NCI-H187 (cell line): ENCODE data around the gene COTL1.

Experiments
- DNase-seq, 2 experiments: peaks; one replicate each; lab custom pipeline; 2025; lab: John Stamatoyannopoulos, UW

COTL1 gene

GRCh38 chr16:84548971-84549844, 68.7 kb downstream of the COTL1 start:
- no peak for DNase-seq

GRCh38 chr16:84548508-84548907, 69.4 kb downstream of the COTL1 start:
- no peak for DNase-seq

- DNase-seq, result no peak
Observed at GRCh38 chr16:84547546-84548061, 70.3 kb downstream of the COTL1 start.

- no peak for DNase-seq
Observed at GRCh38 chr16:84546669-84547545, 71.0 kb downstream of the COTL1 start.

GRCh38 chr16:84545114-84545737, 72.7 kb downstream of the COTL1 start:
- no peak for DNase-seq

DNA sequence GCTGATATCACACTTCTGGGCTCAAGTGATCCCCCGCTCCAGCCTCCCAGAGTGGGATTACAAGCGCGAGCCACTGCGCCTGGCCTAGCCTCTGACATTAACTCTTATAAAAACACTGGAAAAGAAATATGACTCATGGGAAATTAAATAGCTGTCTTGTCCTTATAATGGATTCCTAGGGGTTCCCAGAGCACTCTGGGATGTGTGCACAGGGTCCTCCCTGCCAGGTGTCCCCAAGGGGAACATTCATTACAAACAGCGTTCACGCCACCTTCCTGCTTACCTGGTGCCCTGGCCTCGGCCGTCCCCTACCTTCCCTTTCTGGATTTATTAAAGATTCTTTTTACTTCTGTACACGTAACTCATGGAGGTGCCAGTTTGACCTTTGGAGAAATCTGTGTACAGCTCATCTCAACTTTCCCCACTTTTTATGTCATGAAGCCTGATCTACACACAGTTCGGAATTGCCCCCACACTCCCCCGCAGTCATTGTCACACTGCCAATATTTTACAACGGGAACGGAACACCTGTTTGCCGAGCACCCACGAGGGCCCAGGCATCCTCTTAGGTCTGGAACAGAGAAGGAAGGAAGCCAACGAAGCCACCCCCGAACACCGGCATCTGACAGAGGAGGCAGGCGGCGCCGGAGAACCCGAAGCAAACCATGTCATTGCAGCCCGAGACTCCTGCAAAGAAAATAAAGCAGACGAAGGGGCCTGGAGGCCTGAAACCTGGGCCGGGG, 73.7 kb downstream of the COTL1 start:
- DNase-seq, result peak in 1 of 2 experiments; percentile 24

DNA sequence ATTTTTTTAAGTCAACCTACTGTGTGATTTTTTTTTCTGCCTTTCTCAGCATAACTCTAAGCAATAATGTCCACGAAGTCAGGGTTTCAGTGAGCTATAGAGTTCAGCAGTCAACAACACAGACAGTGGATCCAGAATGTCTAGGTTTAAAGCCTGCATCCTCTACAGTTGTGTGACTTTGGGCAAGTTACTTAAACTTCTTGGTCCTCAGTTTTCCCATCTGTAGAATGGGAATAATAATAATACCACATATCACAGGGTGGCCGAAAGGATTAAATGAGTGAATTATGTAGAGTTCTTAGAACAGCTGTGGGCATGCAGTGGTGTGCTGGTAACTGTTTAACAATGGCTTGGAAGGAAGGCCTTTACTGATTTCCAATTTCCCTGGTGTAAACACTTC, 74.6 kb downstream of the COTL1 start:
- no peak for DNase-seq

DNA sequence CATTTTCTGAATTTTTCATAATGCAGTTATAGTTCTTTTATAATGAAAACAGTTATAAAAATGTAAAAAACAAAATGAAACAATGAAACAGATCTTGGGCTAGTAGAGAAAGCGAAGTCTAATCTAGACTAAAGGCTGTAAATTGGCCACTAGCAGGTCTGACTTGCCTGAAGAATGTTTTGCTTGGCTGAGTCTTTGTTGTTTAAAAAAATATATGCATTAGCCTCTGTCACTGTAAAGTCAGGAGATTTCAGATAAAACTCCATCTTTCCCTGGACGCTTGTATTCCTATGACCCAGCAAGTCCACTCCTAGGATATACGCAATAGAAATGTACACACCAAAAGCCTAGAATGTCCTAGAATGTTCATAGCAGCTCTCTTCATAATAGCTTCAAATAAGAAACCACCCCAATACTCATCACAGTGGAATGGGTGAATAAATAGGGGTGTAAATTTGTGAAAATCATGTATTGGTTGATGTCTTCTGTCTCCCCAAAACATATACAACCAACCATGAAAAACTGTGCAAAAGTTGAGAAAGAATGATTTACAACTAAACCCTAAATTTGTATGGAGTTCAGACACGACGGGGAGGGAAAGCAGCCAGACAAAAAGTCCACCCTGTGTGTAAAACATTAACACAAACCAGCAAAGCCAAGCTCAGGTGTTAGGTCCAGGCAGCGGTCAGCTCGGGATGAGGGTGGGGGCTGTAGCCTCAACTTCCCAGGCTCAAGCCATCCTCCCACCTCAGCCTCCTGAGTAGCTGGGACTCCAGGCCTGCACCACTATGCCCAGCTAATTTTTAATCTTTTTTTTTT, 75.7 kb downstream of the COTL1 start:
- no peak for DNase-seq

GRCh38 chr16:84540194-84540593, 77.7 kb downstream of the COTL1 start:
- no peak for DNase-seq

DNA sequence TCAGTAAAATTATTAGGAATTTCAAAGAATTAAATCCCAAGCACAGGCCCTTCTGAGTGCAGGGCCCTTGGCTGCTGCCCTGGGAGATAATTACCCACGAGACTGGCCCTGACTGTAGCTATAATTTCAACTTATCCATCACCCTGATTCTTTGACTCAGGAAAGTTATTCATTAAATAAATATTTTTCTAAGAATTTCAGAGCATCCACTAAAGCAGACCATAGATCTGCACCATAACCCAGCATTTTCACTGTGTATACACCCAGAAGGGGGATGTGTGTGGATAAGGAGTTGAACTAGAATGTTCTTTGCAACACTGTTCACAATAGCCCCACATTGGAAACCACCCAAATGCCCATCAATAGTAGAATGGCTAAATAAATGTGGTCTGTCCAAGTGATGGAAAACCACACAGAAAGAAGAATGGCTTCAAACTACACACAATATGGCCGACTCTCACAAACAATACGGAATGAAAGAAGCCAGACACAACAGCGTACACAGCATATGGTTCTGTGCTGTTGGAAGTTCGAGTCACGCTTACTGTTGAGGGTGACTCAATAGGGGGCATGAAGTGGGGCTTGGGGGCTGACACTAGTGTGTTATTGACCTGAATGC, 79.5 kb downstream of the COTL1 start:
- DNase-seq, result no peak

GRCh38 chr16:84537491-84538151, 80.3 kb downstream of the COTL1 start:
- no peak for DNase-seq

DNA sequence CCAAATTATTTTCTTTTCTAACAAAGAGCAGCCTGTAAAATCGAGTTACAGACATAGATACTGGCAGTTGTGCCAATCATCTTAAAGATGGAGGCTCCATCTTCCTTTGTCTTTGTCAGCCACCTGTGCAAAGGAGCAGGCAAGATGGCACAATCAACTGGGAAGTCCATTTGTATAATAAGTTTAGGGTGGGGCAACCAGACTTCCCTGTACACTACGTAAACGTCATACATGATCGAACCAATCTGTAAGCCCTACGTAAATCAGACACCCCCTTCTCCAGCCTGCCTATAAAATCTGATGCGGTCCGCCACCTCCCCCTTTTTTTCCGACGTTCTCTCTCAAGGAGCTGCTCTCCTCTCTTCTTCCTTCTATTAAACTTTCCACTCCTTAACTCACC, 82.0 kb downstream of the COTL1 start:
- DNase-seq, result no peak

- DNase-seq, result no peak
Observed at GRCh38 chr16:84535408-84535807, 82.5 kb downstream of the COTL1 start.

GRCh38 chr16:84534815-84535214, 83.1 kb downstream of the COTL1 start:
- DNase-seq, result no peak

DNA sequence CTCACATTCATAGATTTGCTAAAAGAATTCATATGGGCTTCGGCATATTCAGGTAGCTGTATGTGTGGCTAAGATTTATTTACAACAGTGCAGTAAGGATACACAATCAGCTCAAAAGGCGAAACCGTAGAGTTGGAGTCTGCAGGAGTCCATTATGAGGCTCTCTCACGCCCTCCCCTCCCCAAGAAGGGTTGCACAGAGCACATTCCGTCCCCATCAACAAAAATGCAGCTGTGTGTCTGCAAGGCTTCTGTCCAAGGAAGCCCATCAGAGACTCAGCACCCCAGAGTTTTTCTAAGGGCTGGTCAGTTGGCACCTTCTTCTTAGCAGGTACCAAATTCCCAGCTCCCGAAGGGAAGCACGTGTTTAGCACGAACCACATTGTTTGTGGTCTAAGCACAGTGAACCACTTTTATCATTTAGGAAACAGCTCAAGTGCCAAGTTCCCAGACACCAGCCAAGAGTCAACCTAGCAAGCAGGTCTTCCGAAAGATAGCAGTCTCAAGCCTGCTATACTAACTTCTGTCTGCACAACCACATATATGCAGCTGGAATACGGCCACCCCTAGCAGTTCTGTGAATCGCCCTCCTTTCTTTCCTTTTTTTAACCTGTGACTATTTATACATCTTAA, 84.9 kb downstream of the COTL1 start:
- DNase-seq, result no peak

DNA sequence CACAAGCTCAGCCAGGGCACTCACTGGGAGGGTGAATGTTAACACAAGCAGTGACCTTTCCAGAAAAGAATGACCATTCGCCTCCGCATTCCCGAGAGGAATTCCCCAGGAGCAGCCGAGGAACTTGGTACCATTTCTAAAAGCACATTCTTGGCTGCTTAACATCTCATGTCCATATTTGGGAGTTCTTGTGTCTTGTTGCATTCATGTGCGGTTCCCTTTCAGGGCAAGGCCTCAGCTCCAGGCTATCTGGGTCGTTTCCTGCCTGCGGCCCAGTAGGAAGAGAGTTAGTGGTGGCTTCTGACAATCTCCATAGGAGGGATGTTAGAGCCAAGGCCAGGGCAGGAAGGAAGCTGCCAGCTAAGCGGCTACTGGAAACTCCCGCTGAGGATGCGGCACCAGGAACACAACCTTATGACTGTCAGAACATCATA, 85.6 kb downstream of the COTL1 start:
- no peak for DNase-seq

GRCh38 chr16:84531671-84532111, 86.2 kb downstream of the COTL1 start:
- DNase-seq, result peak; percentile 35 to 36

GRCh38 chr16:84530590-84530989, 87.3 kb downstream of the COTL1 start:
- DNase-seq, result no peak

DNA sequence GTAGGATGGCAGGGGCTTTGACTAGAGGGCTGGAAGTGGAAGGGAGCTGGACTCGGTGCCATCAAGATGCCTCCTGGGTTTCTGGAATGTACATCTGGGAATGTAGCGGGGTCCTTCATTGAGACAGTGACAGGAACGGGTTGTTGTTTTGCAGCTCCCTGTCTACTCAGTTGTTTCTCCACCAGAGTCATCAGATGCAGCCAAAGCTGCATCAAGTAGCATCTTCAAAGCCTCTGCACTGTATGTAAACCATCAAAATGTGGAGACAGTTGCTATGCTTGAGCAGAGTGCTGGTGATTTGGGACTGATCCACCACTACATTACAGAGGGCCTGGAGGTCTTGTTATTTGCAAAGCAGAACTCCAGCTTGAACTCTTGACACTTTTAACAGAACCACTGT, 88.3 kb downstream of the COTL1 start:
- DNase-seq, result no peak
